Effector memory CD4-positive, alpha-beta T cell (primary cell): ENCODE results near the gene SMKR1.
A peak's percentile ranks its signal among the peaks of the same experiment; 100 is the strongest.

Experiments used
- DNase-seq, 3 donors: peaks; one replicate each; pipeline ENCODE4 v3.0.0-alpha.2; 2020
- H3K27ac ChIP-seq: 2 replicates; pipeline ENCODE4 v1.7.0; 2013; ENCODE audit warnings: mild to moderate bottlenecking, low read length, moderate library complexity; ENCODE audit not compliant: insufficient read depth, poor library complexity, severe bottlenecking
- H3K27me3 ChIP-seq: replicated peaks from 2 replicates; pipeline ENCODE4 v1.7.0; 2013; ENCODE audit warnings: mild to moderate bottlenecking, low read length; ENCODE audit not compliant: insufficient read depth, control insufficient read depth, poor library complexity, severe bottlenecking
- H3K36me3 ChIP-seq: 2 replicates; pipeline ENCODE4 v1.7.0; 2013; ENCODE audit warnings: mild to moderate bottlenecking, low read length, moderate library complexity; ENCODE audit not compliant: control insufficient read depth, insufficient read depth
- H3K4me1 ChIP-seq: 2 replicates; pipeline ENCODE4 v1.7.0; 2013; ENCODE audit warnings: low read length, mild to moderate bottlenecking; ENCODE audit not compliant: control insufficient read depth, insufficient read depth, poor library complexity, severe bottlenecking
- H3K4me3 ChIP-seq: 2 replicates; pipeline ENCODE4 v1.7.0; 2013; ENCODE audit warnings: low read length, low read depth, mild to moderate bottlenecking; ENCODE audit not compliant: insufficient read depth, poor library complexity, severe bottlenecking
- H3K9me3 ChIP-seq: 2 replicates; pipeline ENCODE4 v1.7.0; 2013; ENCODE audit warnings: mild to moderate bottlenecking, low read length, moderate library complexity; ENCODE audit not compliant: control insufficient read depth

Gene SMKR1

GRCh38 chr7:129498021-129498420, 4.3 kb upstream of the SMKR1 start:
- Histone ChIP-seq H3K36me3 (no peaks in the 10 kb centered on the region), H3K4me3 (no peak overlapping the region), H3K27me3 (no peaks in the 10 kb centered on the region), H3K9me3 (no peaks in the 10 kb centered on the region), H3K4me1 (peaks cover 4% of the 10 kb centered on the region), H3K27ac (no peak overlapping the region)
- no peak for DNase-seq

- Histone ChIP-seq H3K4me3 (no peak overlapping the region), H3K36me3 (no peaks in the 10 kb centered on the region), H3K27me3 (no peaks in the 10 kb centered on the region), H3K4me1 (peaks cover 4% of the 10 kb centered on the region), H3K27ac (no peak overlapping the region), H3K9me3 (no peaks in the 10 kb centered on the region)
- no peak for DNase-seq
These were observed 2.3 kb upstream of the SMKR1 start for GRCh38 chr7:129499999-129500398.

DNA sequence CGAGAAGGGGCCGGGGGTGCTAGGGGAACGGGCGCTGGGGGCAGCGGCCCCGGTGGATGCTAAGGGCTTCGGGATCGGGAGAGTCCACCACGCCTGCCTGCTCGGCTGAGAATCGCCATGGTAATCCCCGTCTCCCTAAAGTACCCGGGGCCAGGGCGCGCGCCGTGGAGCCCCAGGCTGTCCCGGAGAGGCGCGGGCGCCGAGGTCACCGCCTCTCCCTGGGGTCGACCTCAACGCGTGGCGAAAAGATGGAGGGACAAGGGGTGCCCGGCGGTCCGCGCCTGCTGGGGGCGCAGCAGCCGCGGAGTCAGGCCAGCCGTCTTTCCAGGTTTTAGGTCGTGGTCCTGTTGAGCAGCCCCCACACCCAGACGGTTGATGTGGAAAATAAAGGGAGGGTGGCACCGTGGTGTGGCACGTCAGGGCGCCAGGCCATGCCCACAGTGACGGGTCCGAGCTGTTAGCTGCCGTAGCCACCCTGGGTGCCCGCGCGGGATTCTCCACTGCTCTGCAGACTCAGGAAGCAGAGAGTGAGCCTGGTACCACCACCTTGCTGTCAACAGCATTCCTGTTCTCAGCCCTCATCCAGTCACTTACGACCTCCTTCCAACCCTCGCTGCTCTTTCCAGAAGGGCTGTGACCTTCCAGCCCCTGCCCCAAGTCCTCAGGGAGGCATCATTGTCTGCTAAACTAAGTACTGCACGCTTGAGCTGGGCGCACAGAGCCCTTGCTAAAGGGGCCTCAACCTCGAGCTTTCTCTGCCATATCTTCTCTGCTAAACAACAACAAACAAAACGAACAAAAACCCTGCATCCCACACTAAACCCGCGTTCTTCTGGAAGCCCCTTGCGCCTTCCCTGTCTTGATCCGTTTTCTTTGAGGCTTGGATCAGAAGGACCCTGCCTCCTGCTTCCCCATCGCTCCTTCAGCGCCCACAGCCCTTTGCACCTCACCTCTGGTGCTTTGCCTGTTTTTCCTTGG, 666 bp downstream of the SMKR1 start:
- peak overlapping the region; percentile 52 for H3K27ac ChIP-seq
- DNase-seq, result no peak

DNA sequence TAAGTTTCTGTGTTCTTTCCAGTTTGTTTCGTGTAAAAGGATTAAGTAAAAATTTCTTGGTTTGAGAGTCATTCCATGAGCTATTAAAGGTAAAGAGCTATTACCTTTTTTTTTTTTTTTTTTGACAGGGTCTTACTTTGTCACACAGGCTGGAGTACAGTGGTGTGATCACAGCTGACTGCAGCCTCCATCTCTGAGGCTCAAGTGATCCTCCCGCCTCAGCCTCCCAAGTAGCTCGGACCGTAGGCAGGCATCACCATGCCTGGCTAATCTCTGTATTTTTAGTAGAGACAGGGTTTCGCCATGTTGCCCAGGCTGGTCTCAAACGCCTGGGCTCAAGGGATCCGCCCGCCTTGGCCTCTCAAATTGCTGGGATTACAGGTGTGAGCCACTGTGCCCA, 1.4 kb downstream of the SMKR1 start:
- peaks cover 4% of the 10 kb centered on the region for H3K4me1 ChIP-seq

More for the DNA sequence above, 666 bp downstream of the SMKR1 start:
- peaks cover 4% of the 10 kb centered on the region for H3K4me1 ChIP-seq
- no peaks in the 10 kb centered on the region for H3K9me3 ChIP-seq
- H3K27me3 ChIP-seq, result no peaks in the 10 kb centered on the region
- H3K36me3 ChIP-seq, result no peaks in the 10 kb centered on the region
- peak overlapping the region; percentile 47 for H3K4me3 ChIP-seq

DNA sequence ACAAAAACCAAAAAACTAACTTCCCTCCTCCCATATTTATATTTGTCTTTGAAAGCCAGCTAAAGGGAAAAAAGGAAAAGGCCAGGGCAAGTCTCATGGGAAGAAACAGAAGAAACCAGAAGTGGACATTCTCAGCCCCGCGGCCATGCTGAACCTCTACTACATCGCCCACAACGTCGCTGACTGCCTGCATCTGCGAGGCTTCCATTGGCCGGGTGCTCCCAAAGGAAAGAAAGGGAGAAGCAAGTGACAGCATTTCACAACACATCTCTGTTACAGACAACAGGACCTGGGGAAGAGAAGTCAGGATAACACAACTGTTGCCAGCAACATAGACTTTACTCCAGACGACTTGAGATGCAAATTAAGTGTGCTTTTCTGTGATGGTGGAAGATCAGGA, 9.9 kb downstream of the SMKR1 start:
- Histone ChIP-seq H3K27ac (no peak overlapping the region), H3K4me3 (no peak overlapping the region), H3K4me1 (no peaks in the 10 kb centered on the region), H3K27me3 (no peaks in the 10 kb centered on the region), H3K36me3 (no peaks in the 10 kb centered on the region), H3K9me3 (no peaks in the 10 kb centered on the region)
- DNase-seq, result no peak

More for the DNA sequence above, 1.4 kb downstream of the SMKR1 start:
- H3K4me3 ChIP-seq, result no peak overlapping the region
- no peaks in the 10 kb centered on the region for H3K36me3 ChIP-seq
- no peak for DNase-seq
- H3K27me3 ChIP-seq, result no peaks in the 10 kb centered on the region
- H3K9me3 ChIP-seq, result no peaks in the 10 kb centered on the region
- no peak overlapping the region for H3K27ac ChIP-seq

DNA sequence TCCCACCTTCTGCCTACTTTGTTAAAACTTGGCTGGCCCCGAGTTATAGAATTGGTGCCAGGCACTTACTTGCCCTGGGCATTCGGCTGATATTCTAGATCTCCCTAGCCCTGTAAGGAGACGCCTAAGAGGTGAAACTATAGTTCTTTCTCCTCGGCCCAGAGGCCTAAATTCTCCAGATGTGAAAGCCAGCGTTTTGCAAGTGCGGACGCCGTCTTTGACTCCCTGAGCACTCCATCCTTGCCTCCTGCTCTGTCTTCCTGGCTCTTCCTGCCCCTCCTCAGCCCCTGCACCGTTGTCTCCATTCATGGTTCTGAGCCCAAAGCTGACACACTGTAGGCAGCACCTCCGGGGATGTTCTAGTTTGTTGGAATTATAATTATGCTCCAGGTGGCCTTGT, 11.2 kb downstream of the SMKR1 start:
- H3K27me3 ChIP-seq, result no peaks in the 10 kb centered on the region
- H3K4me1 ChIP-seq, result no peaks in the 10 kb centered on the region
- no peaks in the 10 kb centered on the region for H3K9me3 ChIP-seq
- no peak overlapping the region for H3K27ac ChIP-seq
- no peaks in the 10 kb centered on the region for H3K36me3 ChIP-seq
- H3K4me3 ChIP-seq, result no peak overlapping the region
- no peak for DNase-seq

DNA sequence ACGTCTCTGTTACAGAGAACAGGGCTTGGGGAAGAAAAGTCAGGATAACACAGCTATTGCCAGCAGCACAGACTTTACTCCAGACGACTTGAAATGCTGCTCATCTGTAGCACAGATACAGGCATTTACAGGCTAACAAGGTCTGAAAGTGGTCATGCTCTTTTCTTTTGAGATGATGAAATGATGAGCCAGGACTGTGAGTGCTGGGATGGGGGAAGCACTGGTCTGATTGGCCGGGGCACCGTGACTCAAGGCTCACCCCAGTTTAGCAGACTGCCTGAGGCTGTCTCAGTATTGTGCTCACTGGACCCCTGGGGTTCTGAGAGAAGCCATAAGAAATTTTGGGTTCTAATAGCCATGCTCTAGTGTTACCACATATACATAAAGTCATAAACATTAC, 12.4 kb downstream of the SMKR1 start:
- no peaks in the 10 kb centered on the region for H3K36me3 ChIP-seq
- H3K27ac ChIP-seq, result no peak overlapping the region

GRCh38 chr7:129515381-129515780, 13.1 kb downstream of the SMKR1 start:
- Histone ChIP-seq H3K27me3 (no peaks in the 10 kb centered on the region), H3K4me1 (no peaks in the 10 kb centered on the region), H3K9me3 (no peaks in the 10 kb centered on the region), H3K27ac (no peak overlapping the region), H3K4me3 (no peak overlapping the region), H3K36me3 (no peaks in the 10 kb centered on the region)
- no peak for DNase-seq

More for the DNA sequence above, 12.4 kb downstream of the SMKR1 start:
- Histone ChIP-seq H3K4me1 (no peaks in the 10 kb centered on the region), H3K9me3 (no peaks in the 10 kb centered on the region), H3K4me3 (no peak overlapping the region), H3K27me3 (no peaks in the 10 kb centered on the region)
- no peak for DNase-seq

DNA sequence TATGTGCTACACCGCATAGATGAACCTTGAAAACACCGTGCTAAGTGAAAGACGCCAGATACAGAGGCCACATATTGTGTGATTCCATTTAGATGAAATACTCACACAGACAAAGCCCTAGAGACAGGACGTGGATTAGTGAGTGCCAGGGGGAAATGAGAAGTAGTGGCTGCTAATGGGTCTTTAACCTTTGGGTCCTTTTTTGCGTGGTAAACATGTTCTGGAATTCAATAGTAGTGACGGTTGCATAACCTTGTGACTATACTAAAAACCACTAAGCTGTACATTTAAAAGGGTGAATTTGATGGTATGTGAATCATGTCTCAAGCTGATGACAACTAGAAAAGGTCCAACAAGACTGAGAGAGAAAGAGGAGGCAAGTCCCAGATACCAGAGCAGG, 15.6 kb downstream of the SMKR1 start:
- Histone ChIP-seq H3K27me3 (no peaks in the 10 kb centered on the region), H3K27ac (no peak overlapping the region), H3K9me3 (no peaks in the 10 kb centered on the region), H3K36me3 (no peaks in the 10 kb centered on the region), H3K4me1 (no peaks in the 10 kb centered on the region), H3K4me3 (no peak overlapping the region)
- DNase-seq, result no peak

GRCh38 chr7:129519464-129519863, 17.1 kb downstream of the SMKR1 start:
- Histone ChIP-seq H3K27me3 (no peaks in the 10 kb centered on the region), H3K27ac (no peak overlapping the region), H3K9me3 (no peaks in the 10 kb centered on the region), H3K4me1 (no peaks in the 10 kb centered on the region), H3K4me3 (no peak overlapping the region), H3K36me3 (no peaks in the 10 kb centered on the region)
- no peak for DNase-seq
